Measurements from ENCODE around the gene PERP. TPM values are rescaled to one million over a fixed set of nuclear protein-coding genes. Genes with fewer than 3 reads are reported as not detected.

Gene PERP
- polyA plus RNA-seq, 4 donors, result 2.9 to 27.0 (median 23.2) TPM

DNA sequence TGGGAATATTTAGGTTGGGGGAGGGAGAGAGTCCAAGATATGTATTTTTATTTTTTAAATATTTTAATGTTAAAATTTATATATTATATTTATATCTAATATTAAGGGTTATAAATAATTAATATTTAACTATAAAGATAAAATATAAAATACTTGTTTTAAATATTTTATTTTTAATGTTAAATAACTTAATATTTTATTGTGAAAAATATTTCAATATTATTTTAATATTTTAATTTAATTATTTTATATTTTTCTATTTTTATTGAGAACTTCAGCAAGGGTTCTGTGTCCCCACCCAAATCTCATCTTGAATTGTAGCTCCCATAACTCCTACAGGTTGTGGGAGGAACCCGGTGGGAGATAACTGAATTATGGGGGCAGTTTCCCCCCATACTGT is 34.0 kb downstream of the PERP start:
- DNase-seq (ENCODE audit: low read depth in 4 of 4, low spot score in 3 of 4), result no peak

DNA sequence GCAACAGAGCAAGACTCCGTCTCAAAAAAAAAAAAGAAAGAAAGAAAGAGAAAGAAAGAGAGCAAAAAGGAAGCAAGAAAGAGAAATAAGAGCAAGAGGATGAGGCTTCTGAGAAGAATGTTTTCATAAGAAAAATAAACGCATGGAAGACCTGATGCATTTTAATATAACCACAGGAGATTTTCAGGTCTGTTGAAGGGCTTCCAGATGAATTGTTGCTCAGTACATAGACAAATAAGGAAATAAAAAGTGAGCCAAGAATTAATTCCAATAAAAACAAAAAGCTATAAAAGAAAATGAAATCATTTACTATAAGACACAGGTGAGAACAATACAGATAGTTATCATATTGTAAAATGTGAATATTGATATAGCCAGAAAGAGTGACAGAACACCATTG is 43.5 kb downstream of the PERP start:
- no peak for DNase-seq (ENCODE audit: low read depth in 4 of 4, low spot score in 3 of 4)

DNA sequence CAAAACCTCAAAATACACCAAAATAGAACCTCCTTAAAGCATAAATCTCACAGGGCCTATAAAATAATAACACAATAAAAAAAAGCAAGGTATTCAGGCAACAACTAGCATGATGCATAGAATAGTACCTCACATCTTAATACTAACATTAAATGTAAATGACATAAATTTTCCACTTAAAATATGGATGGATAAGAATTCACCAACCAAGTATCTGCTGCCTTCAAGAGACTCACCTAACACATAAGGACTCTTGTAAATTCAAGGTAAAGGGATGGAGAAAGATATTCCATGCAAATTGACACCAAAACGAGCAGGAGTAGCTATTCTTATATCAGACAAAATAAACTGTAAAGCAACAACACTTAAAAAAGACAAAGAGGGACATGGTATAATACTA is 52.2 kb downstream of the PERP start:
- no peak for DNase-seq (ENCODE audit: low read depth in 4 of 4, low spot score in 3 of 4)

DNA sequence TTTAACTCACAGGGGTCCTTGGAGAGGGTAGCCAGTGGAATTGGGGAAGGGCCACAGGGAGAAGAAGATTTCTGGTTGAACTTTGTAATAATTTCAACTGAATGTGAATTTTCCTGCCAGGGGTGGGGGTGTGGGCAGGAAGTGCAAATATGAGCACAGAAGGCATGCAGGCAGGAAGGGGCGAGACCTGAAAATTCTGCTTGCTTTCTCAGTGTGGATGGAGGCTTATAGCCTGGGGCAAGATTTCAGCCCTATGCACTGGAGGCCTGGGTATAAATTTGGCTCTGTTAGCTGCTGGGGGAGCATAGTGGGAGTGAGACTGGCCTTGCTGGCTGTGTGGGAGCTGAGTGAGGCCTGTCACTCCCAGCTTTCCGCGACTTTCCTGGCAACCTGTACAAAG is 54.4 kb downstream of the PERP start:
- no peak for DNase-seq (ENCODE audit: low read depth in 4 of 4, low spot score in 3 of 4)

DNA sequence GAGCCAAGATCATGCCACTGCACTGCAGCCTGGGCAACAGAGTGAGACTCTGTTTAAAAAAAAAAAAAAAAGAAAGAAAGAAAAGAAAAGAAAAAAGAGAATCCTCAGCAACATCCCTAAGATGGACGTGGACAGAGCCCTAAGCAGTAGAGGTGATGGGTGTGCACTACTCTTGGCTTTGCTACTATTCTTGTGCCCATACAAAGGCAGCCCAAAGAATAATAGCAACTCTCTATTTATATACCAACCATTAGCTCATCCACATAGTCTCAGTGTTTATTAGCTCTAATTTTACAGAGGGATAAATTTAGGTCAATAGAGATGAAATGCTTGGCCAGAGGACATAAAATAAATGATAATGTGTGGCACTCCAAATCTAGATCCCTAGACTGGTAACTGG is 62.2 kb downstream of the PERP start:
- DNase-seq (ENCODE audit: low read depth in 4 of 4, low spot score in 3 of 4), result no peak

DNA sequence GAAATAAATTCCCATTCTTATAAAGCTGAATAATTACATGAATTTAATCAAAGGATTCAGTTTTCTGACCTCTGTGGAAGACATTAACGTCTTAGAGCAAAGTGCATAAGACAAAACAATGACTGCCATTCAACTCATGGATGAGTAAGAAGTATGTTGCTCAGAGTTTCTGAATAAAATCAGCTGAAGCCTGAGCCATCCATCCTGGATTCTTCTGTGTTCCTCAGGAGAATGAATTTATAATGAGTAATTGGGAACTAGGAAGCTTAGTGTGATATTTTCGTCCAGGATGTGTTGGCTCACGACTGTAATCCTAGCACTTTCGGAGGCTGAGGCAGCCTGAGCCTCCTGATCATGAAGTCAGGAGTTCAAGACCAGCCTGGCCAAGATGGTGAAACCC is 62.8 kb downstream of the PERP start:
- DNase-seq (ENCODE audit: low read depth in 4 of 4, low spot score in 3 of 4), result no peak

Other genes with a start within 250 kb of the PERP start
- 10 to 100 TPM in 1 of 4 donors, 1 to 10 TPM in 3; 8.1 to 14.5 (median 9.2) TPM for gene TNFAIP3, start 240.2 kb downstream of the PERP start, polyA plus RNA-seq (ENCODE audit: insufficient read length in 4 of 4)
- 1 to 10 TPM; 1.2 to 8.6 (median 5.8) TPM for gene ARFGEF3, start 54.5 kb upstream of the PERP start, polyA plus RNA-seq (ENCODE audit: insufficient read length in 4 of 4)
- under 1 TPM in 3 of 4 donors, not detected in 1; 0.06 to 0.08 (median 0.07) TPM for gene PBOV1, start 111.1 kb upstream of the PERP start, polyA plus RNA-seq (ENCODE audit: insufficient read length in 4 of 4)

Data from left renal pelvis (tissue), 4 donors.